Measurements from ENCODE around the gene ITPRID2.

The ITPRID2 gene

GRCh38 chr2:181970160-181970794 lies 78.7 kb downstream of the ITPRID2 start:
- no peak for DNase-seq

- DNase-seq = no peak
These were observed 79.5 kb downstream of the ITPRID2 start for GRCh38 chr2:181971032-181971431.

GRCh38 chr2:181972431-181973170 lies 81.1 kb downstream of the ITPRID2 start:
- no peak for DNase-seq

DNA sequence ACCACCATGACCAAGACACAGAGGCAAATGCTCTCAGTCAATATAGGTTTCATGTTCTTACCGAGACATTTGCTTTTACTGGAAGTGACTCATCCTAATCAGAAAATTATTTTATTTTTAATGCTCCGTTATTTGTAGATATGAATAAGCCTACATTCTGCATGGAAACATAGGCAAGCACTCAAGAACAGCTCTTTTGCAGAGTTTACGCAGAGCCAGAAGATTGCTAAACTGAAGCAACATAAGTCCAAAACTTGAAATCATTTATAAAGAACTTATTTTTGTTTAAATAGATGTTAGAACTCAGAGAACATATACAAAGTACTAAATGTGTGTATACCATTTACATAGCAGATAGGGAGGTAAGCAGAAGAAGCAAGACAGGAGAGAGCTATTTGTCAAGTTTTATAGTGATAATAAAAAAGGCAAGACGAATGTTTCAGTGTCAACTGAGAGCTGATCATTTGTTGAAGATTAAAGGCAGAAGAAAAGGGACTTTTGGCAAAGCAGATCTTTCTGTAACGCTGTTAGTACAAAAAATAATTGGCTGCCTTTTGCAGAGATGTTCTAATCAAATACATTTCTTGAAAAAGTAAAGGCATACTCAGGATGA lies 81.7 kb downstream of the ITPRID2 start:
- no peak for DNase-seq

GRCh38 chr2:181977661-181978350 lies 86.3 kb downstream of the ITPRID2 start:
- no peak for DNase-seq

GRCh38 chr2:181978351-181979150 lies 87.0 kb downstream of the ITPRID2 start:
- DNase-seq = no peak

Measured in activated T-cell treated with anti-CD3 and anti-CD28 coated beads, Interleukin-2, amount 50 U/mL, for 1 hour (primary cell).